Right atrium auricular region (tissue), 2 donors: ENCODE results near the gene PYROXD2. TPM values are rescaled to one million over a fixed set of nuclear protein-coding genes. Genes with fewer than 3 reads are reported as not detected.
A peak's percentile ranks its signal among the peaks of the same experiment; 100 is the strongest.

Experiments used
- DNase-seq: peaks from one replicate; pipeline ENCODE4 v3.0.0-alpha.2; 2019; ENCODE audit warnings: low spot score
- H3K27ac ChIP-seq, 2 donors: fragments of 200-600 bp; sonication (generic); 1 replicate in 1 of 2; 2 replicates in 1 of 2; pipeline ENCODE4 v1.5.1; 2016 to 2019
- H3K27me3 ChIP-seq, 2 donors: fragments of 200-600 bp; sonication (generic); one replicate each; pipeline versions ENCODE4 v1.5.1 to v1.6.0; 2017 to 2019
- H3K36me3 ChIP-seq: fragments of 200-600 bp; sonication (generic); one replicate; pipeline ENCODE4 v1.5.1; 2016
- H3K4me1 ChIP-seq, 2 donors: fragments of 200-600 bp; sonication (generic); one replicate each; pipeline versions ENCODE4 v1.5.1 to v1.6.0; 2017 to 2019
- H3K4me3 ChIP-seq, 2 donors: fragments of 200-600 bp; sonication (generic); 1 replicate in 1 of 2; 2 replicates in 1 of 2; pipeline ENCODE4 v1.5.1; 2017 to 2019; ENCODE audit warnings: mild to moderate bottlenecking in 1 of 2, moderate library complexity in 1 of 2
- H3K9me3 ChIP-seq, 2 donors: fragments of 200-600 bp; sonication (generic); one replicate each; pipeline ENCODE4 v1.5.1; 2019
- CTCF ChIP-seq, 2 donors: fragments of 200-600 bp; sonication (generic); IDR thresholded peaks; one replicate each; pipeline ENCODE4 v1.5.1; 2019; ENCODE audit warnings: antibody characterized with exemption in 2 of 2
- total RNA-seq, 2 donors: library from RNA; depleted of rRNA; stranded (reverse); fragments of >200 nt; gene quantifications; one replicate each; pipeline ENCODE4 v1.1.0, GENCODE V29; 2016

PYROXD2 gene
- 1 to 10 TPM; 1.8 to 5.2 TPM for total RNA-seq

GRCh38 chr10:98414932-98415730 is at the start of gene PYROXD2:
Gene PYROXD2, minus strand, starts transcription at chr10:98415182. Its CDS starts 47 bp downstream, at chr10:98415135.
- H3K4me1 ChIP-seq, result peaks cover 0 to 34% of the 10 kb centered on the region in 2 donors
- H3K27ac ChIP-seq, result peak within 1 kb of the TSS; percentile 83
- peak; percentile 89 for DNase-seq
- no peak for TF ChIP-seq CTCF (IDR thresholded peaks at IDR 0.05)
- no peaks in the 10 kb centered on the region for H3K9me3 ChIP-seq
- peaks cover 26% of the 10 kb centered on the region for H3K36me3 ChIP-seq
- H3K27me3 ChIP-seq, result no peaks in the 10 kb centered on the region
- H3K4me3 ChIP-seq, result peak within 1 kb of the TSS; percentile 55 to 64

- DNase-seq, result no peak
- H3K27me3 ChIP-seq, result no peaks in the 10 kb centered on the region
- no peaks in the 10 kb centered on the region for H3K9me3 ChIP-seq
- peaks cover 0 to 24% of the 10 kb centered on the region in 2 donors for H3K4me1 ChIP-seq
- no peak overlapping the region for H3K4me3 ChIP-seq
- no peak for TF ChIP-seq CTCF (IDR thresholded peaks at IDR 0.05)
- H3K27ac ChIP-seq, result no peak overlapping the region
- H3K36me3 ChIP-seq, result no peaks in the 10 kb centered on the region
These were observed 49.2 kb upstream of the PYROXD2 start for GRCh38 chr10:98463976-98464754.

DNA sequence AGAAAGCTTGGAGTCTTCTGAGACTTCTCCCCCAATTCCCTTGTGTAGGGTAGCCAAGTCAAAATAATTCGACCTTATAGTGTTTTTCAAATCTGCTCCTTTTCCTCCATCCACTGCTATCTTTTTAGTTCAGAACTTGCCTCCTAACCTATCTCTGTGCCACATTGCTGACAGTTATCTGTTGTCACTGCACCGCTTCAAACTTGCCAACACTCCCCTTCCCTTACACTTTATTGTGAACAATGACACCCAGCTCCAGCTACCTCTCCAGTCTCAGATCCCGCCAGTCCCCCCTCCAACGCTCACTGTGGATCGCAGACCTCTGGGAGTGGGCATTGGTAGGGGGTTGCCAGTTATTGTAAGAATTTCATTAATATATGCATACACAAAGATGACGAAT is 48.0 kb upstream of the PYROXD2 start:
- no peak for TF ChIP-seq CTCF (IDR thresholded peaks at IDR 0.05)
- DNase-seq, result no peak
- H3K9me3 ChIP-seq, result no peaks in the 10 kb centered on the region
- peak overlapping the region in 1 of 2 donors; percentile 70 for H3K27ac ChIP-seq
- no peak overlapping the region for H3K4me3 ChIP-seq
- no peaks in the 10 kb centered on the region for H3K36me3 ChIP-seq
- no peaks in the 10 kb centered on the region for H3K27me3 ChIP-seq
- H3K4me1 ChIP-seq, result peaks cover 0 to 22% of the 10 kb centered on the region in 2 donors

DNA sequence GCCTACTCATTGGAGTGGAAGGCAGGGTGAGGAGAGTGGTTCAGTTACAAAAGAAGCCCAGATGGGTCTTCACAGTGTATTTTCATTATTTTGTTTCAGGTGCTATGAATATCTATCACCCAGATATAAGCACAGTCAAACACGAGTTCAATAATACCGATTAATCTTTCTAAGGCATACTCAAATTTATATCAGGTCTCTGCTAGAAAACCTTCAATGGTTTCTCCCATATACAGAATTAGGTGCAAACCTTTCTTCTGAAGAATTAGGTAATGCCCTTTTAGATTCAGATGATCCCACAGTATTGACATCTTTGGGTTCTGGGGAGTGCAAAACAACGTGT is 46.5 kb upstream of the PYROXD2 start:
- Histone ChIP-seq H3K27ac (peak overlapping the region; percentile 55 to 70), H3K4me3 (no peak overlapping the region), H3K36me3 (no peaks in the 10 kb centered on the region), H3K4me1 (peaks cover 0 to 12% of the 10 kb centered on the region in 2 donors), H3K9me3 (no peaks in the 10 kb centered on the region), H3K27me3 (no peaks in the 10 kb centered on the region)
- TF ChIP-seq CTCF (IDR thresholded peaks at IDR 0.05), result no peak
- no peak for DNase-seq

GRCh38 chr10:98460837-98461499 is 46.0 kb upstream of the PYROXD2 start:
- Histone ChIP-seq H3K27ac (peak overlapping the region; percentile 55 to 70), H3K4me1 (peaks cover 0 to 12% of the 10 kb centered on the region in 2 donors), H3K9me3 (no peaks in the 10 kb centered on the region), H3K27me3 (no peaks in the 10 kb centered on the region), H3K36me3 (no peaks in the 10 kb centered on the region), H3K4me3 (no peak overlapping the region)
- DNase-seq, result peak; percentile 70
- TF ChIP-seq CTCF (IDR thresholded peaks at IDR 0.05), result no peak
